Inflammatory macrophage treated with lipopolysaccharide for 4 hours (primary cell): ENCODE data around the gene MFSD6.

Experiments
- DNase-seq: peaks from one replicate; pipeline ENCODE4 v3.0.0-alpha.2; 2020

MFSD6 gene

GRCh38 chr2:190441564-190441963, 33.4 kb downstream of the MFSD6 start:
- no peak for DNase-seq

DNA sequence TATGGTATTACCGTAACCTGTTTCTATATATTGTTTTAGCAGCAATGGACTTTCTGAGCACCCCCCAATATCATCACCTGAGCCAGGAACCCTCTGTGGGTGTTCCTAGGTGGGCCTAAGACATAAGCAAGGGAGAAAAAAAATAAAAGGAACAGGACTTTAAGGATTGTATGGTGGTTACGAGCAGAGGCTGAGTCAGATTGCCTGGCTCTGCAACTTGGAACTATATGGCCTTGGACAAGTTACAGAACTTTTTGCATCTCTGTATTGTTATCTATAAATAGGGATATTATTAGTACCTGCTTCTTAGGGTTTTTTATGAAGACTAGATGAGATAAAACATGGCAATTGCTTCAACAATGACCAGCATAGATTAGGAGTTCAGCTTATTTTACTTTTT, 34.9 kb downstream of the MFSD6 start:
- DNase-seq: no peak

GRCh38 chr2:190443778-190444481, 35.8 kb downstream of the MFSD6 start:
- DNase-seq: no peak

GRCh38 chr2:190444976-190445375, 36.8 kb downstream of the MFSD6 start:
- DNase-seq: no peak

- no peak for DNase-seq
Observed at GRCh38 chr2:190446193-190446592, 38.0 kb downstream of the MFSD6 start.

DNA sequence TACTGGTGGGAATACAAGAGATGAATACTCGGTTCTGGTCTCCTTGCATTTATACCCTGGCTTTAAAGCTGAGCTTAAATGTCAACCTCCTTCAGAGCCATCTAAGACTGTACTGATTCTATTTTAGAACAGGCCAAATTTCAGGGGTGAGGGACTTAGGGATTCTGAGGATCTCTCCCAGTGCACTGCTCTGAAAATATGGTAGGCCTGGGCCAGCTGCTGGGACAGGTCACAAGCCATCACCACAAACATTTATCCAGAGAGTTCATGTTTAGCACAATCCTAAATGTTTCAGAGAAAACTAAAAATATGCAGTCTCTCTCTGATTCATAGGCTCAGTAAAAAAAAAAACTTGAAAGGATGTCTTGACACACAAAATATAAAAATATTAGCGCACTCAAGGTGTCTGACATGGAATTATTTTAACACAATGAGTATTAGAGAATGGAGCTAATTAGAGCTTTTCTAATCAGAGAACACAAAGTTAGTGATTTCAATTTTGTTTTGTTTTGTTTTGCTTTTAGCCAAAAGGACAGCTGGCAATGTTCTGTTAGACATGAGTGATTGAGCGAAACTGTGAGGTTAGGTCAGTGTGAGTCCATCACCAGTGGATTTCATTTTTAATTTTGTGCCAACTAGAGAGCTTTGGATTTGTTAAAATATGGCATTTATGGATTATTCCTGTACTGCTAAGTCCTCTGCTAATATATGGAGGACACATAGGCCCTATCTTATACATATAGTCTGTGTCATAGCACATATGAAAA, 38.8 kb downstream of the MFSD6 start:
- DNase-seq: no peak

DNA sequence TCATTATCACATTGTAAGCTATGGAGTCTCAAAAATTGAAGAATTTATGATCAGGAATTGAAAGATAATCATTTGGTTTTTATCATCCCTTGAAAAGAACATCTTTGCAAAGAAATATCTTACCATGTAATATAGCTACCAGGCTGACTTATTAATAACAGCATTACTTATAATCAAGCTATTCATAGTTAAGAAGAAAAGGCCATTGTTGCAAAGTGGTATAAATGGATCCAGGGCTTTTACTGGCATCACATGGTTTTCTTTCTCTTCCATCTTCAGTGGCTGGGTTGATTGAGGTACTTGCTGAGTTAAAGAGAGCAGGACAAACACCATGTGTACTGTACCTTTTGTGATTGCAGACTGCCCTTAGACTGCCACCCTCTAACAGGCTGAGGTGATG, 39.6 kb downstream of the MFSD6 start:
- no peak for DNase-seq

- DNase-seq: no peak
Observed at GRCh38 chr2:190449925-190450324, 41.8 kb downstream of the MFSD6 start.

GRCh38 chr2:190450363-190450762, 42.2 kb downstream of the MFSD6 start:
- DNase-seq: no peak

- peak; percentile 30 for DNase-seq
Observed at GRCh38 chr2:190451561-190452176, 43.5 kb downstream of the MFSD6 start.

- DNase-seq: peak; percentile 38
Observed at GRCh38 chr2:190452433-190452832, 44.3 kb downstream of the MFSD6 start.

GRCh38 chr2:190454795-190455194, 46.6 kb downstream of the MFSD6 start:
- no peak for DNase-seq

DNA sequence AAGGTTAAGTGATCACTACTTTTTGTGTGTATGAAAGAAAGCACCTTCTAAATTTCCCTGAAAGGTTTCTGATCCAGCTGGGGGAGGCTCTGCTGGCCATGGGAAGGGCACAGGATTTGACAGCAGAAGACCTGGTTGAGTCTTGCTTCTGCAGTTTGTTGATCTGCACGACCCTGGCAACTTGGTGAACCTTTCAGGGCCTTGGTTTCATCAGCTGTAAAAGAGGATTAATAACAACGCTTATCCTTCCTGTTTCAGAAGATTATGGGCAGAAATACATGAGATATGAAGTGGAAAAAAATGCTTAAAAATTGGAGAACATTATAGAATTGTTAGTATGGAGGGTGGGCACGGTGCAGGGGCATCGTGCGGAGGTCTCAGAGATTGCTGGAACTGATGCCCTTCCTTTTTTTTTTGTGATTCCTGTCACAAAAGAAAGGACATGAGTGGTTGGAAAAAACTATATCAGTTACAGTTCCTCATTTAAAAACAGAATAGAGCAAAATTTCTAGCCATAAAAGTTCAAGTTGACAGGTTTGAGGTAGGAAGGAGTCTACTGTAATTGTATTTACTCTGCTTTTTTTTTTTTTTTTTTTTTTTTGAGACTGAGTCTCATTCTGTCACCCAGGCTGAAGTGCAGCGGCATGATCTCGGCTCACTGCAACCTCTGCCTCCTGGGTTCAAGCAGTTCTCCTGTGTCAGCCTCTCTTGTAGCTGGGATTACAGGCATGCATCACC, 47.4 kb downstream of the MFSD6 start:
- no peak for DNase-seq

GRCh38 chr2:190456833-190457232, 48.7 kb downstream of the MFSD6 start:
- DNase-seq: no peak

DNA sequence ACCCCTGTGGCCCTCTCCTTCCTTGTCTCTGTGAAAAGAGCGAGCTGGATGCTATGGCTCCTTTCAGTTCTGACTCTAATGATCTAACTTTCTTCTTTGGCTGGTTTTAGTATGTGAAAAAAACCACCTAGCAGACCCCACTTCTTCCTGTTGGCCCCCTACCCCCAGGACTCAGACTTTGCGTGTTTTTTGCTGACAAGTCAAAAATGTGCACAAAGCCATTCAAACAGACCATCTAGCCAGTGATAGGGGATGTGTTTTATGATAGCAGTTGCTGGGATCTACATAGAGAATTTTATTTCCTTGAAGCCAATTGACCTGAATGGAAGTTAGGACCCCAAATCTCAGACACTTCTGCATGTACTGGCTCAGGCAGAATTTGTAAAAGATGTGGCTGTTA, 49.1 kb downstream of the MFSD6 start:
- DNase-seq: no peak

- no peak for DNase-seq
Observed at GRCh38 chr2:190458352-190459107, 50.4 kb downstream of the MFSD6 start.

- no peak for DNase-seq
Observed at GRCh38 chr2:190459881-190460280, 51.7 kb downstream of the MFSD6 start.

- no peak for DNase-seq
Observed at GRCh38 chr2:190460487-190460886, 52.3 kb downstream of the MFSD6 start.

- DNase-seq: peak; percentile 44
Observed at GRCh38 chr2:190462181-190462580, 54.0 kb downstream of the MFSD6 start.

DNA sequence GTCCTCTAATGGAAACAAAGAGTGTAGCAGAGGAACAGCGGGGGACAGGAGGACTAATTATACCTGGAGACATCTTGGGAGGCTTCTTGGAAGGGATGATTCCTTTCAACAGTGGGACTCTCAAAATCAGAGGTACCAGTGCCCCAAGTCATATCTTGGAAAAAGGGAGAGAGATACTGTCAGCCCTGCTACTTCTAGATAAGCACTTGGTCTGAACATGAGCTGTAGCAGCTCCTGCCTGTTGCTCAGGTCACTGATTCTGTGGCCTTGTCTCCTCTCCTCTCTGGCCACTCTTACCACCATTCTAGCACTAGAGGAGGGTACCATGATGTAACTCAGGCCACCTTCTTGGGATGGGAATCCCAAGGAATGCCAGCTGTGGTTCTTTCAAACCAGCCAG, 54.5 kb downstream of the MFSD6 start:
- no peak for DNase-seq

- no peak for DNase-seq
Observed at GRCh38 chr2:190465060-190465459, 56.9 kb downstream of the MFSD6 start.

DNA sequence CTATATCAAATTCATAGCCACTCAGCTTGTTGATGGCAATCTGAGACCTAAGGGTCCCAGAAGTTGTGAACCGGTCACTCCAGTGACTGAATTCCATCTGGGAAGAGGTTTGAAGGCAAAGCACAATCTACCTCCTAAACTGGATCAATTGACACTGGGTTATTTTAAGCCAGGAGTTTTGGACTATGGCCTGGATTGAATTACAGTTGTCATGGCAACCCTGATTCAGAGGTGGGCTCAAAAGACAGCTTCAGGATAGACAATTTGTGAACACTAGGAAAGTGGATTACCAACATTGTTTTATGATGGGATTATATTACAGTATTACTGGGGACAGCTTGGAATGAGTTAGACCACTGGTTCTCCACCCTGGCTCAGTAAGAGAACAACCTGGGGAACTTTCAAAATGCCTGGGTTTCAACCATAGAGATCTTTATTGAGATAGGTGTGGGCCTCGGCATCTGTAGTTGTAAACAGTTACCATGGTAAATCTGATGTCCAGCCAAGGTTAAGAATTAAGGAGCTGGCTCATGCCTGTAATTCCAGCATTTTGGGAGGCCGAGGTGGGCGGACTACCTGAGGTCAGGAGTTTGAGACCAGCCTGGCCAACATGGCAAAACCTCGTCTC, 58.8 kb downstream of the MFSD6 start:
- DNase-seq: no peak
